Measurements from ENCODE around the gene PDCD2L.

The PDCD2L gene

GRCh38 chr19:34474233-34474989 lies 70.2 kb downstream of the PDCD2L start:
- no peak for DNase-seq

DNA sequence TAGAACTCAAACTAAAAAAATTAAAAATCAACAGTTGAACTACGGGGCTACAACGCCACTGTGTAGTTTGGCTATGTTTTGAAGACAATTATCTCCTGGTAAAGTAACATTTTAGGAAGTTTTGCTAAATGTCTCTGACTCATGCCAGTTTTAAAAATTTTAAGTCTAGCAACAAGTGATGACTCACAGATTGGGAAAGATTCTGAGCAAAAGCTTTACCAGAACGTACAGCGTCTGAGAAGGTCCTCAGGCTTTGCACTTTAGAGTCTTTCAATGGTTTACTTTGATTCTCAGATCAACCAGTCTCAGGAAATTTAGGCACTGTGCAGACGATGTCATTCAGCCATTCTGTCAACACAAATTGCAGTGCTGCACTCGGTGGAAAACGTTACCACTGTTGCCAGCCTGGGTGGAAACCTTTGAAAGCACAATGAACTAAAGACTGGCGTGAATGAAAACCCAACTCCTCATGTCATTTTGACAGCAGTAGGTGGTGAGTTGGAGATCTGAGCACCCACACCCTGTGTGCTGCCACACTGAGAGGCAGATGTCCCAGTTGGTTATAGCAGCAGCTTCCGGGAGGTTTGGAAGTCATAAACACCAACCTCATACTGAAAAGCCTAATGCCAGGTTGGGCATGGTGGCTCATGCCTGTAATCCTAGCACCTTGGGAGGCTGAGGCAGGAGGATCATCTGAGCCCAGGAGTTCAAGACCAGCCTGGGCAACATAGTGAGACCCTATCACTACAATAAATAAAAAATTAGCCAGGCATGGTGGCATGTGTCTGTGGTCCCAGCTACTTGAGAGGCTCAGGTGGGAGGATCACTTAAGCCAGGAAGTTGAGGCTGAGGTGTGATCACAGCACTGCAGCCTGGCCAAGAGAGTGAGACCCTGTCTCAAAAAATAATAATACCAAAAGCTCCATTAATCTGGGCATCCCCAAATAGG lies 71.1 kb downstream of the PDCD2L start:
- no peak for DNase-seq

Data from NCI-H2081 treated with DMSO at 0.1 percent for 48 hours (cell line).